ENCODE results near the gene EIF4G3. TPM values are rescaled to one million over a fixed set of nuclear protein-coding genes. Genes with fewer than 3 reads are reported as not detected.
"Not testable (repeated sequence)": the region's sequence is repeated elsewhere in the genome, so short reads cannot be mapped to it uniquely, and the experiment has no call there.

Gene EIF4G3
- total RNA-seq, 1 donor from 2014 or later = 38.4 TPM

GRCh38 chr1:21032741-21033140 is 144.0 kb downstream of the EIF4G3 start:
- no peak for TF ChIP-seq CTCF (IDR thresholded peaks at IDR 0.05; ENCODE audit: insufficient read depth, low read length, poor library complexity, severe bottlenecking)
- DNase-seq (ENCODE audit: low read depth) = no peak
- H3K27me3 ChIP-seq (ENCODE audit: control insufficient read depth, insufficient read depth, low read length) = no peaks in the 10 kb centered on the region
- H3K4me3 ChIP-seq (ENCODE audit: low read depth, low read length) = no peak overlapping the region
- H3K36me3 ChIP-seq (ENCODE audit: control insufficient read depth, insufficient read depth, low read length) = peaks cover 3% of the 10 kb centered on the region

- DNase-seq (ENCODE audit: low read depth) = no peak
- TF ChIP-seq CTCF (IDR thresholded peaks at IDR 0.05; ENCODE audit: insufficient read depth, low read length, poor library complexity, severe bottlenecking) = no peak
- Histone ChIP-seq H3K27me3 (ENCODE audit: control insufficient read depth, insufficient read depth, low read length) (no peaks in the 10 kb centered on the region), H3K36me3 (ENCODE audit: control insufficient read depth, insufficient read depth, low read length) (peaks cover 3% of the 10 kb centered on the region), H3K4me3 (ENCODE audit: low read depth, low read length) (no peak overlapping the region)
Measured at GRCh38 chr1:21030181-21030580, 146.5 kb downstream of the EIF4G3 start.

- no peak for TF ChIP-seq CTCF (IDR thresholded peaks at IDR 0.05; ENCODE audit: insufficient read depth, low read length, poor library complexity, severe bottlenecking)
- no peaks in the 10 kb centered on the region for H3K27me3 ChIP-seq (ENCODE audit: control insufficient read depth, insufficient read depth, low read length)
Measured at GRCh38 chr1:21028520-21029145, 148.1 kb downstream of the EIF4G3 start.

GRCh38 chr1:21027805-21028204 is 148.9 kb downstream of the EIF4G3 start:
- no peak for DNase-seq (ENCODE audit: low read depth)
- H3K27me3 ChIP-seq (ENCODE audit: control insufficient read depth, insufficient read depth, low read length) = no peaks in the 10 kb centered on the region
- TF ChIP-seq CTCF (IDR thresholded peaks at IDR 0.05; ENCODE audit: insufficient read depth, low read length, poor library complexity, severe bottlenecking) = no peak
- H3K4me3 ChIP-seq (ENCODE audit: low read depth, low read length) = no peak overlapping the region
- peaks cover 3% of the 10 kb centered on the region for H3K36me3 ChIP-seq (ENCODE audit: control insufficient read depth, insufficient read depth, low read length)

More at GRCh38 chr1:21028520-21029145, 148.1 kb downstream of the EIF4G3 start:
- no peak for DNase-seq (ENCODE audit: low read depth)
- Histone ChIP-seq H3K4me3 (ENCODE audit: low read depth, low read length) (no peak overlapping the region), H3K36me3 (ENCODE audit: control insufficient read depth, insufficient read depth, low read length) (peaks cover 3% of the 10 kb centered on the region)

GRCh38 chr1:21024918-21025317 is 151.8 kb downstream of the EIF4G3 start:
- TF ChIP-seq CTCF (IDR thresholded peaks at IDR 0.05; ENCODE audit: insufficient read depth, low read length, poor library complexity, severe bottlenecking) = no peak
- Histone ChIP-seq H3K27me3 (ENCODE audit: control insufficient read depth, insufficient read depth, low read length) (no peaks in the 10 kb centered on the region), H3K4me3 (ENCODE audit: low read depth, low read length) (no peak overlapping the region), H3K36me3 (ENCODE audit: control insufficient read depth, insufficient read depth, low read length) (no peaks in the 10 kb centered on the region)
- DNase-seq (ENCODE audit: low read depth) = no peak

- not testable (repeated sequence) for H3K36me3 ChIP-seq (ENCODE audit: control insufficient read depth, insufficient read depth, low read length); H3K4me3 ChIP-seq (ENCODE audit: low read depth, low read length); DNase-seq (ENCODE audit: low read depth); H3K27me3 ChIP-seq (ENCODE audit: control insufficient read depth, insufficient read depth, low read length)
Measured at GRCh38 chr1:21024136-21024896, 152.4 kb downstream of the EIF4G3 start.
